Measurements from ENCODE around the gene ADCY10.

The ADCY10 gene

GRCh38 chr1:167791281-167792187 is 122.4 kb downstream of the ADCY10 start:
- no peaks in the 10 kb centered on the region for H3K27me3 ChIP-seq (ENCODE audit: insufficient read depth, poor library complexity, severe bottlenecking)
- no peak for TF ChIP-seq REST (IDR thresholded peaks at IDR 0.05; ENCODE audit: insufficient replicate concordance, low read depth)
- TF ChIP-seq SPI1 (IDR thresholded peaks at IDR 0.05; ENCODE audit: borderline replicate concordance, low read depth), result no peak
- no peak; the same call in 1 of the 2 replicates for TF ChIP-seq POLR2AphosphoS5 (IDR thresholded peaks at IDR 0.05; ENCODE audit: low read depth)
- no peak for TF ChIP-seq CTCF (IDR thresholded peaks at IDR 0.05; ENCODE audit: insufficient read depth, low read length)
- TF ChIP-seq GABPA (IDR thresholded peaks at IDR 0.05; ENCODE audit: low read depth), result no peak
- H3K27ac ChIP-seq (replicated peaks), result peak overlapping the region; percentile 57
- no peak overlapping the region for H3K4me3 ChIP-seq (replicated peaks; ENCODE audit: insufficient read depth, low read length)
- peak; percentile 44 to 57 for DNase-seq (ENCODE audit: low read depth in 1 of 2, low spot score in 1 of 2)

- Histone ChIP-seq H3K27me3 (ENCODE audit: insufficient read depth, poor library complexity, severe bottlenecking) (no peaks in the 10 kb centered on the region), H3K4me3 (replicated peaks; ENCODE audit: insufficient read depth, low read length) (no peak overlapping the region), H3K27ac (replicated peaks) (no peak overlapping the region)
- TF ChIP-seq CTCF (IDR thresholded peaks at IDR 0.05; ENCODE audit: insufficient read depth, low read length) (no peak), GABPA (IDR thresholded peaks at IDR 0.05; ENCODE audit: low read depth) (no peak), POLR2AphosphoS5 (IDR thresholded peaks at IDR 0.05; ENCODE audit: low read depth) (no peak), REST (IDR thresholded peaks at IDR 0.05; ENCODE audit: insufficient replicate concordance, low read depth) (no peak), SPI1 (IDR thresholded peaks at IDR 0.05; ENCODE audit: borderline replicate concordance, low read depth) (no peak)
- no peak for DNase-seq (ENCODE audit: low read depth in 1 of 2, low spot score in 1 of 2)
Measured at GRCh38 chr1:167790117-167790516, 123.8 kb downstream of the ADCY10 start.

- H3K4me3 ChIP-seq (replicated peaks; ENCODE audit: insufficient read depth, low read length), result no peak overlapping the region
- no peak for DNase-seq (ENCODE audit: low read depth in 1 of 2, low spot score in 1 of 2)
- TF ChIP-seq REST (IDR thresholded peaks at IDR 0.05; ENCODE audit: insufficient replicate concordance, low read depth) (no peak), SPI1 (IDR thresholded peaks at IDR 0.05; ENCODE audit: borderline replicate concordance, low read depth) (no peak), GABPA (IDR thresholded peaks at IDR 0.05; ENCODE audit: low read depth) (no peak), CTCF (IDR thresholded peaks at IDR 0.05; ENCODE audit: insufficient read depth, low read length) (no peak), POLR2AphosphoS5 (IDR thresholded peaks at IDR 0.05; ENCODE audit: low read depth) (no peak)
- H3K27ac ChIP-seq (replicated peaks), result no peak overlapping the region
- no peaks in the 10 kb centered on the region for H3K27me3 ChIP-seq (ENCODE audit: insufficient read depth, poor library complexity, severe bottlenecking)
Measured at GRCh38 chr1:167789501-167789900, 124.4 kb downstream of the ADCY10 start.

Measured in HL-60 (cell line).